HG02571 (cell line): ENCODE measurements around the gene FAM210A.

Source experiments
- ATAC-seq: cut with Tn5 transposase; IDR thresholded peaks from one replicate; pipeline ENCODE4 v1.9.1; 2021; ENCODE audit warnings: mild to moderate bottlenecking, moderate library complexity; ENCODE audit not compliant: unreplicated experiment

Gene FAM210A

DNA sequence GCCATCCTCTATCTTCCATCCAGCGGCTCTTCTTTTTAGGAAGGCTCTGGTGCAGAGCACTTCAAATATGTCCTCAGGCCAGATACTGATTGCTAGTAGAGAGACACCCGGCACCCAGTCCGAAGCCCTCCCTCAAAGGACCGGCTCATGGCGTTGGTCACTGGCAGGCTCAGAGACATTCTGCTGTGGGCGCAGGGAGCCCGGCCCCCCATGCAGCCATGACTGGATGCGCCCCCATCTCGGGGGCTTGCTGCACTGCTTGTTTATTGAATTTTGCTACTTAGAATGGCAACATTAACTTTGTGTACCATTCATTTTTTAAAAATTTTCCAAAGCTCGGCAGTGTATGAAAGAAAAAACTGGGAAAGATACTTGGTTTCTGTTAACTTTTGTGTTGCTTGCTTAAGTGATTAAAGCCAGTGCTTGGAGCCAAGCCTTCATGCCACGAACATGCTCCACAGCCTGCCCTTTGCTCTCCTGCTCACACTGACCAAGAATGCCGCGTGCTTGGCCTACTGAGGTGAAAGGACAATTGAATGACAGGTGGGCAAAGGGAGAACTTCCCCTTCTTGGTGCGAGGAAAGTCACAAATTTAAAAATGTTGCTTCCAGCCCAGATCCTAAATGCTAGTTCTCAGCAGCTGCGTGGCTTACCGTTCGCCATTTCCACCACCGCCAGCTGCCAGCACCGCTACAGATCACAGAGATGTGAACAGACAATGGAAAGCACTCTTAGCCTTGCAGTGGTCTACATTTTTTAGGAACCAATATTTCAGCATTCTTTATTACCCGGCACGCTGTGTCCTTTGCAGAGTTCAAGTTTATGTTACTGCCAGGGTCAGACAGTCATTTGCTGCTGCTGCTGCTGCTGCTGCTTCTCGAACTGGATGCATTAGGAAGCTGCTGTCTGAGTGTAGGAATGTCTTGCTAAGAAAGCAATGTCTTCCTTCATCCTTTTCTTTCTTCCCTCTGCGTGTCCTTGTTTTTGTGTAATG, 76.7 kb downstream of the FAM210A start:
- no peak for ATAC-seq

DNA sequence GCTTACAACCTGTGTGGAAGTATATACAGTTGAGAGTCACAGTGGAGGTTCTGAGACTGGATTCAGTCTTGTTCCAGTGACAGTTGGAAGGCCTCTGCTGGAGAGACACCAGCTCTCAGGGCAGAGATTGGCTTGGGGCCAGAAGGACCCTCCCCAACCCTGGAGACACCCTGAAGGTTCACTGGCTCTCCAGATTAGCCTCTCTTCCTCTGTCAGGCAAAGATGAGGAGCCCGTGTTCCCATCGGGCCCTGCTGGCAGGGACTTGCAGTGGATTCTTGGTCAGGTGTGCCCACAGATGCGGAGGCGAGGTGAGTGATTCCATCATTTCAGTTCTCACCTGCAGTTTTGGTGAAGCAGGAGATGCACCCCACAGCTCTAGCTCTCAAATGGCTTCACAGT, 78.6 kb downstream of the FAM210A start:
- ATAC-seq = no peak

DNA sequence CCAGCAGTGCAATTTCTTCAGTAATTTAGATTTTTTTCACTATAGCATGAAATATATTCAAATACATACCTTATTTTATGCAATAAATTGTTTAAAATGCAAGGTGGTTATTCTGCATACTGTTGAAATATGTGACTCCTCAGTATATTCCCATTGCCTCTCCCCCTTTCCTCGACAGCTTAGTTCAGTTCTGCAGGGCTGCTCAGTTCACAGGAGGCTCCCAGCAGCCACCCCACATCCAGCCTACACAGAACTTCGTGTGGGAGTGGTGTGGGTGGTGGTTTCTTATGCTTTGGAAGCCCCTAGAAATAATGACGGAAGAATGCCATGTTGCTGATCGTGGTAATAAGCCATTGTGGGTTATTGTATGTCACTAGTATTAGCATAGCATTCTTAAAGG, 79.7 kb downstream of the FAM210A start:
- no peak for ATAC-seq

- no peak for ATAC-seq
These were observed 81.3 kb downstream of the FAM210A start for GRCh38 chr18:13645093-13645492.

- no peak for ATAC-seq
These were observed 83.1 kb downstream of the FAM210A start for GRCh38 chr18:13643261-13643751.

GRCh38 chr18:13642440-13642827, 83.9 kb downstream of the FAM210A start:
- ATAC-seq = no peak

- ATAC-seq = no peak
These were observed 84.6 kb downstream of the FAM210A start for GRCh38 chr18:13641551-13642439.

- no peak for ATAC-seq
These were observed 86.0 kb downstream of the FAM210A start for GRCh38 chr18:13640266-13640860.

DNA sequence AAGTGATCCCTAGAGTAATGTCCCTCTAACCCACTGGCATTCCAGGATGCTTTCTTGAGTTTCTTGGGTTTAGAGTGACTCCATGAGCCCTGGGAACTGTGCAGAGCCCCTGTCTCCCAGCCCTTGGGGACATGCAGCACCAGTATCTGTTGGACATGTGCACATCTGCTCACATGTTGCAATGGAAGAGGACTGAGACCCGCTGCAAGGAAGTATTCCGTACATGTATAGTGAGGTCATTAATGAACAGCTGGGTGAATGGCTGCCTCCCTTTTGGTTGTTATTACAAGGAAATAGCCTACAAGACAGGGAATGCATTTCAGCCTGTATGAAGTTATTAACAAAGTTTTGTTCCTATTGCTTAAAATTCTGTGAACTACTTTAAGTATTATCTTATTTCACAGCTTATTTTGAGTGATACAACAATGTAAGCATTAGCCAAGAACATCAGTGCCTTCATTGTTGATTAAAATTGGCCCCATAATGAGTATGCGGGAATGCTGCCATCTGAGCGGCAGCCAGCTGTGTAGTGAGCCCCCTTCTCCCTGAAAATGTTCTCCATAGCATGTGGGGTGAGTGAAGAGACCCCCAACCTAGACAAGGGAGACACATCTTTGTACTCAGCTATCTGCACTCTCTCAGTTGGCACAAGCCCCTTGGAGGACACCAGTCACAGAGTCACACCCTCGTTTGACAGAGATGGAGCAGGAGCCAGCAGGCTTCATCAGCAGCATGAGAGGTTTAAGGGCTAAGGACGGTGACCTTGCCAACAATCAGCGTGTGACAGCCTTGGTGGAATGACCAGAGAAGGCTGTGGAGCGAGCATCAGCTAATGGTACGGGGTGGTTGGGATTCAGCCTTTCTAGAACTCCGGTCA, 87.4 kb downstream of the FAM210A start:
- no peak for ATAC-seq

GRCh38 chr18:13635046-13635445, 91.3 kb downstream of the FAM210A start:
- ATAC-seq = no peak

- ATAC-seq = no peak
These were observed 92.7 kb downstream of the FAM210A start for GRCh38 chr18:13633700-13634099.

- no peak for ATAC-seq
These were observed 95.6 kb downstream of the FAM210A start for GRCh38 chr18:13630716-13631268.

DNA sequence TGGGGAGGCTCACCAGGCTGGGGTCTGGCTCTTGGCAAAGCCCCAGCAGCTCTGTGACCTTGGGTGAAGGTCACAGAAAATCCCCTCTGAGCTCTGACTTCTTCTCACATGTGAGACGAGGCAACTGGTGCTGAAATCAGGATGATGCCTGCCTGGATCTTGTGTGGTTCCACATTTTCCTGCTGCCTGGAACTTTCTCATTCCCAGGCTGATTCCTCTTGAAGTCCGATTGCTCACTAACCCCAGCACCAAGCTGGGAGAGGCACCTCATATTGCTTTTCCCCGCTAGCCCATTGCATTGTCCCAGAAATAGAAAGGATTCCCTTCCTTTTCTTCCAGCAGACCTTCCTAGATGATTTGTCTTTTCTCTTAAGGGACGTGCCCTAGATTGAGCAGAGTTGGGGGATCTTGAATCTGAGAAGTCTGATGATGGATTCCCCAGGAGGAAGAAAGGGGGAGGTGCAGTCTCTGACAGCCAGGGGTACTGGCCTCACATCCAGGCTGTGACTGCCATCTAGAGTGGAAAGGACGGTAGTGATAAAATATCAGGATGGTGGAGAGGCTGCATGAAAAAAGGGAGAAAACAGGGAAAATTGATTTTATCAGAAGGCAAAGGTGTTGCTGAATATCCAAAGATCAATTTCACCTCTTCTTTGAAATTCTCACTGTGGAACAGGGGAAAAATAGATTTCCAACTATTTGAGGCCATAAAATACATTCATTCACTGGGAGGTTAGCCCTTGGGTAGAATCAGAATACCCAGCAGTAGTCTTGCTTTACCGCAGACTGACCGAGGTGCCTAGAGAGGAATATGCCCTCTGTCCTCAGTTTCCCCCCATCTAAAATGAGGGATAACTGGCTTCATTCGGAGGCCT, 96.3 kb downstream of the FAM210A start:
- ATAC-seq = no peak

DNA sequence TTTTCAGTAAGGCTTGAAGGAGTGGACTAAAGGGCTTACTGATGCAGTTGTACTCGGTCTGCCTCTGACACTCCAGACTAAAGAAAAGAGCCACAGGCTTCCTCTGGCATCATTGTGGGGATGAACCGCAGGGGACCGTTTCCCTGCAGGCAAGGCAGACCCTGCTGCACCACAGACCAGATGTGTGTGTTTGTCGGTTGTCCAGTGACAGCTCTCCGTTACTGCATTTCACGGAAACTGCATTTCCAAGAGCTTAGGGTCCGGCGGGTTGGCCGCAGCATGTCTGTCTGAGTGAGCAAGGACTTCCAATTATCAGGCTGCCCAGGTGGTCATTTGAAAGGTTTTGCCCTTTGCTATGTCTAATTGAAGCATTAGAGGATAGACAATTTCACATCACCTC, 98.1 kb downstream of the FAM210A start:
- no peak for ATAC-seq

DNA sequence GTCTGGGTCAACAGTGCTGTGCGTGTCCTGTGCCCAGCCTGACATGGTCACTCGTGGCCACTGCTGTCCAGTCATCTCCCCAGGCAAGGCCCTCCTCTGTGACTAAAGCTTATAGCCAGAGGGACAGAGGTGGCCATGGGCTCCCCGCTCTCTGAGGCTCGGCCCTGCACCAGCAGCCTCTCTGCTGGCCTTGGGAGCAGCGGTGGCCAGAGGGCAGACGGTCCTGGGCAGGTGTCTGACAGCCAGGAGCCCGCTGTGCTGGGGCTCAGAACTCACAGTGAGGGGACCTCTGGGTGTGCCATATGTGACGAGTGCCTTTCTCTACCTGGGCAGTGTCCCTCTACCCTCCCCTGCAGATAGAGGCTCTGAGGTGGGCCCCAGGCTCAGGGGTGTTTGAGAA, 98.7 kb downstream of the FAM210A start:
- ATAC-seq = no peak

GRCh38 chr18:13626544-13626908, 99.8 kb downstream of the FAM210A start:
- no peak for ATAC-seq

GRCh38 chr18:13625843-13626543, 100.4 kb downstream of the FAM210A start:
- no peak for ATAC-seq

DNA sequence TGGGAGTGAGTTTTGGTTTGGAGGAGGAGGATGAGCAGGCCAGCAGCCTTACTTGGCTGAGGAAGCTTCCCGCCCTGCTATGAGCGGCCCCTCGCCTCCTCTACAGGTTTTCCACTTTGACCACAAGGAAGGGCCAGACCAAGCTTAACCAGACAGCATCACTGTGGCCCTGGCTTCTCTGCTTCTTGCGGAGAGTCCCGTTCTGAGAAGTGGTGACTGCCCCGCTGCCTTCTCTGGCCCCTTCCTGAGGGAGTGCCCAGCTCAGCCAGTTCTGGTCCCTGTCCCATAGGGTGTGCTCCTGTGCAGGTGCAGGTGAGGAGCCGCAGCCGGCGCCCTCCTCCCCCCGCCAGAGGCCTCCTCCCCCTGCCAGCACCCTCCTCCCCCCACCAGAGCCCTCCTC, 101.0 kb downstream of the FAM210A start:
- ATAC-seq = no peak
